ENCODE results near the gene BTRC.
"Not testable (repeated sequence)": the region's sequence is repeated elsewhere in the genome, so short reads cannot be mapped to it uniquely, and the experiment has no call there.

Gene BTRC

GRCh38 chr10:101388676-101389276 is 34.8 kb downstream of the BTRC start:
- DNase-seq, result no peak

- DNase-seq, result not testable (repeated sequence)
These were observed 35.6 kb downstream of the BTRC start for GRCh38 chr10:101389532-101389931.

- no peak for DNase-seq
These were observed 36.1 kb downstream of the BTRC start for GRCh38 chr10:101389986-101390531.

- no peak for DNase-seq
These were observed 39.4 kb downstream of the BTRC start for GRCh38 chr10:101393378-101393777.

GRCh38 chr10:101394524-101395133 is 40.7 kb downstream of the BTRC start:
- DNase-seq, result no peak

- DNase-seq, result no peak
These were observed 43.2 kb downstream of the BTRC start for GRCh38 chr10:101397140-101397539.

- DNase-seq, result no peak
These were observed 46.6 kb downstream of the BTRC start for GRCh38 chr10:101400585-101400984.

- no peak for DNase-seq
These were observed 48.7 kb downstream of the BTRC start for GRCh38 chr10:101402711-101403110.

GRCh38 chr10:101403161-101403560 is 49.2 kb downstream of the BTRC start:
- DNase-seq, result no peak

GRCh38 chr10:101405001-101405400 is 51.0 kb downstream of the BTRC start:
- DNase-seq, result peak; percentile 36

GRCh38 chr10:101411598-101411997 is 57.6 kb downstream of the BTRC start:
- no peak for DNase-seq

- DNase-seq, result no peak
These were observed 60.1 kb downstream of the BTRC start for GRCh38 chr10:101414034-101414433.

GRCh38 chr10:101415884-101416283 is 61.9 kb downstream of the BTRC start:
- no peak for DNase-seq

- not testable (repeated sequence) for DNase-seq
These were observed 68.0 kb downstream of the BTRC start for GRCh38 chr10:101421967-101422366.

- no peak for DNase-seq
These were observed 71.6 kb downstream of the BTRC start for GRCh38 chr10:101425535-101425934.

- DNase-seq, result no peak
These were observed 74.1 kb downstream of the BTRC start for GRCh38 chr10:101428036-101428435.

- DNase-seq, result no peak
These were observed 75.5 kb downstream of the BTRC start for GRCh38 chr10:101429423-101429822.

GRCh38 chr10:101436302-101436701 is 82.3 kb downstream of the BTRC start:
- DNase-seq, result no peak

- DNase-seq, result peak; percentile 19
These were observed 85.0 kb downstream of the BTRC start for GRCh38 chr10:101438881-101439391.

GRCh38 chr10:101441541-101442455 is 87.8 kb downstream of the BTRC start:
- peak; percentile 83 for DNase-seq

GRCh38 chr10:101442456-101442800 is 88.5 kb downstream of the BTRC start:
- no peak for DNase-seq

GRCh38 chr10:101444058-101444898 is 90.3 kb downstream of the BTRC start:
- peak; percentile 26 for DNase-seq

All from NCI-H2171 treated with DMSO at 0.1 percent for 48 hours (cell line).